Effector memory CD8-positive, alpha-beta T cell (primary cell): ENCODE measurements around the gene FNIP2.

ENCODE experiments used
- ATAC-seq: fragments of 150-1000 bp; cut with Tn5 transposase; replicated peaks from 2 replicates; pipeline ENCODE4 v1.10.0; 2021; ENCODE audit warnings: mild to moderate bottlenecking, moderate library complexity
- DNase-seq, 3 experiments: peaks; one replicate each; pipeline ENCODE4 v3.0.0; 2021
- H3K27ac Mint-ChIP-seq, 2 donors: one replicate each; pipeline ENCODE4 v1.8.0; 2022; ENCODE audit warnings: mild to moderate bottlenecking in 2 of 2, mixed read lengths in 2 of 2, moderate library complexity in 2 of 2
- H3K27me3 Mint-ChIP-seq, 2 donors: one replicate each; pipeline ENCODE4 v1.8.0; 2022; ENCODE audit warnings: mixed read lengths in 2 of 2
- H3K36me3 Mint-ChIP-seq: one replicate; pipeline ENCODE4 v1.8.0; 2022; ENCODE audit warnings: mild to moderate bottlenecking, moderate library complexity, mixed read lengths; ENCODE audit not compliant: insufficient read depth
- H3K4me1 Mint-ChIP-seq, 2 donors: one replicate each; pipeline ENCODE4 v1.8.0; 2022; ENCODE audit warnings: low read depth in 2 of 2, mixed read lengths in 2 of 2
- H3K4me3 Mint-ChIP-seq, 2 donors: one replicate each; pipeline ENCODE4 v1.8.0; 2022; ENCODE audit warnings: mild to moderate bottlenecking in 2 of 2, mixed read lengths in 2 of 2, moderate library complexity in 2 of 2
- H3K9me3 Mint-ChIP-seq, 2 donors: one replicate each; pipeline ENCODE4 v1.8.0; 2022; ENCODE audit warnings: mixed read lengths in 2 of 2

FNIP2 gene

DNA sequence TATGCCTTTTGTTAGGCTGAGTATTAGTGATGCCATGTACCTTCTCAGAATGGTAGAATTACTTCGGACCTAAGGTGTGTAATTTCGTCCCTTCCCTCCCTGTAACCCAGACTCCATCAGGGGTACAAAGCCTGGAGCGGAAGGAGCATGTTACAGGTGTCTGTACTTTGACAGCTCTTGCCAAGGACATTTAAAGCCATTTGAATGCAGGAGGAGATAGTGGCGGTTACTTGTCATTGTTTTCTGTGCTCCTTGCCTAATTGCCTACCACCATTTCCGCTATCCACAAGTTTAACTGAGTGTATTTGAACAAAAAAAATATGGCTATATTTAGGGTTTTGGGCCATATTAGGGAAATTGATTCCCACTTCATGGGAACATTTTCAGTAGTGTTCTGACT lies 1.8 kb downstream of the FNIP2 start:
- no peak overlapping the region for H3K4me3 Mint-ChIP-seq
- H3K36me3 Mint-ChIP-seq: peaks cover 6% of the 10 kb centered on the region
- H3K9me3 Mint-ChIP-seq: no peaks in the 10 kb centered on the region
- H3K27me3 Mint-ChIP-seq: no peaks in the 10 kb centered on the region
- DNase-seq (no peak), ATAC-seq (no peak)
- peaks cover 17 to 26% of the 10 kb centered on the region in 2 donors for H3K4me1 Mint-ChIP-seq
- H3K27ac Mint-ChIP-seq: no peak overlapping the region

GRCh38 chr4:158771776-158772175 lies 3.0 kb downstream of the FNIP2 start:
- H3K27ac Mint-ChIP-seq: no peak overlapping the region
- no peak for DNase-seq
- ATAC-seq: no peak
- H3K4me3 Mint-ChIP-seq: no peak overlapping the region
- H3K36me3 Mint-ChIP-seq: peaks cover 6% of the 10 kb centered on the region
- H3K9me3 Mint-ChIP-seq: no peaks in the 10 kb centered on the region
- no peaks in the 10 kb centered on the region for H3K27me3 Mint-ChIP-seq
- H3K4me1 Mint-ChIP-seq: peaks cover 17 to 26% of the 10 kb centered on the region in 2 donors

GRCh38 chr4:158775091-158775651 lies 6.3 kb downstream of the FNIP2 start:
- Mint-ChIP-seq H3K4me1 (peaks cover 16 to 23% of the 10 kb centered on the region in 2 donors), H3K27ac (no peak overlapping the region), H3K27me3 (no peaks in the 10 kb centered on the region), H3K9me3 (no peaks in the 10 kb centered on the region), H3K36me3 (no peaks in the 10 kb centered on the region), H3K4me3 (no peak overlapping the region)
- no peak for ATAC-seq
- DNase-seq: no peak

GRCh38 chr4:158776106-158776505 lies 7.3 kb downstream of the FNIP2 start:
- H3K4me1 Mint-ChIP-seq: peaks cover 16 to 18% of the 10 kb centered on the region in 2 donors
- no peaks in the 10 kb centered on the region for H3K9me3 Mint-ChIP-seq
- no peaks in the 10 kb centered on the region for H3K27me3 Mint-ChIP-seq
- no peak for ATAC-seq
- no peak overlapping the region for H3K4me3 Mint-ChIP-seq
- no peaks in the 10 kb centered on the region for H3K36me3 Mint-ChIP-seq
- DNase-seq: no peak
- H3K27ac Mint-ChIP-seq: no peak overlapping the region

DNA sequence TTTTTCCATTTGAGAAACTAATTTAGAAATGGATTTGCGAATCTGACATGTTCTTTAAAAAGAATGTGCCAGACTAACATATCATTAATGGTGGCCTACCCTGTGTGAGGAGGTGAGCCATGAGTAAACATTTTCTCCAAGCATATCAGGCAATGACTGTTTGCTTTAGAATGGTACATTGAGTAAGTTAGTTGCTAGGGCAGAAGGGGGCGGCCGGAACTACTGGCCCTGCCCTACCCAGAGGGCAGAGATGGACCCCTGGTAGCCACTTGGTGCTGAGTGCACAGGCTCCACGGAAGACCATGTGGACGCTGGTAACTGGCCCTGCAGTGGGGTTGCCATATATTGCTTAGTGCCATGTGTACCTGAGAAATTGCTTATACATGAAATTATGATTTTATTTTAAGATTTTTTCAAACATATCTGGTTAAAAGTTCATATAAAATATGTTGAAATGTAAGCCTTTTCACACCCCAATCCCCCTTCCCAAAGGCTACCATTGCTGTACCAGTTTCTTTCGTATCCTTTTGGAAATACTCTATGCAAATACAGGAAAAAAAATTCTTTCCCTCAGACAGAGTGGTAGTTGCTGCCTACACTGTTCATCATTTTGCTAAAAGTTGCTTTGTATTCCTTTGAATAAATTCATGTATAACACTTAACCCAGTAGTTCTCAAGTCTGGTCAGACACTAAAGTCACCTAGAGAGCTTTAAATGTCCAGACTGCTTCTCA lies 8.8 kb downstream of the FNIP2 start:
- Mint-ChIP-seq H3K9me3 (no peaks in the 10 kb centered on the region), H3K36me3 (no peaks in the 10 kb centered on the region), H3K27ac (peak overlapping the region; percentile 57 to 74), H3K4me3 (peak overlapping the region; percentile 51 to 61), H3K4me1 (peaks cover 15 to 16% of the 10 kb centered on the region in 2 donors), H3K27me3 (no peaks in the 10 kb centered on the region)
- ATAC-seq (peak; percentile 5), DNase-seq (no peak)

DNA sequence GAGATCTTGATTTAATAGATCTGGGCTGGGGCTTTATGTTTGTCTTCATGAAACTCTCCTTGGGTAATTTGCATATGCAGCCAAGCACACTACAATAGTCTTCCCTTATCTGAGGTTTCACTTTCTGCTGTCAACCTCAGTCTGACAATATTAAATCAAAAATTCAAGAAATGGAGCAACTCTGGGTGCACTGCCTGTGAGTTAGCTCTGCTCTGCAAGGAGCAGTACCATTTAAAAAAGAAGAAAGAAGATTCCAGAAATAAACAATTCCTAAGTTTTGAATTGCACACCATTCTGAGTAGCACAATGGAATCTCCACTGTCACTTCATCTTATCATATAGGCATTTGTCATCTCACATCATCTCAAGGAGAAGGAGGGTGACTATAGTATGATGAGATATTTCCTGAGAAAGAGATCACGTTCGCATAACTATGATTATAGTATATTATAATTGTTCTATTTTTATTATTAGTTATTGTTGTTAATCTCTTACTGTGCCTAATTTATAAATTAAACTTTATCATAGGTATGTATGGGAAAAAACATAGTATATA lies 9.4 kb downstream of the FNIP2 start:
- ATAC-seq: peak; percentile 81
- no peak for DNase-seq
- H3K27ac Mint-ChIP-seq: peak overlapping the region; percentile 57 to 74
- H3K4me3 Mint-ChIP-seq: peak overlapping the region; percentile 51 to 61
- peaks cover 17 to 19% of the 10 kb centered on the region in 2 donors for H3K4me1 Mint-ChIP-seq
- no peaks in the 10 kb centered on the region for H3K9me3 Mint-ChIP-seq
- H3K27me3 Mint-ChIP-seq: no peaks in the 10 kb centered on the region
- H3K36me3 Mint-ChIP-seq: no peaks in the 10 kb centered on the region

GRCh38 chr4:158778712-158779111 lies 9.9 kb downstream of the FNIP2 start:
- ATAC-seq (no peak), DNase-seq (no peak)
- no peak overlapping the region for H3K4me3 Mint-ChIP-seq
- peak overlapping the region in 1 of 2 donors; percentile 74 for H3K27ac Mint-ChIP-seq
- no peaks in the 10 kb centered on the region for H3K9me3 Mint-ChIP-seq
- peaks cover 19 to 22% of the 10 kb centered on the region in 2 donors for H3K4me1 Mint-ChIP-seq
- H3K27me3 Mint-ChIP-seq: no peaks in the 10 kb centered on the region
- H3K36me3 Mint-ChIP-seq: no peaks in the 10 kb centered on the region

DNA sequence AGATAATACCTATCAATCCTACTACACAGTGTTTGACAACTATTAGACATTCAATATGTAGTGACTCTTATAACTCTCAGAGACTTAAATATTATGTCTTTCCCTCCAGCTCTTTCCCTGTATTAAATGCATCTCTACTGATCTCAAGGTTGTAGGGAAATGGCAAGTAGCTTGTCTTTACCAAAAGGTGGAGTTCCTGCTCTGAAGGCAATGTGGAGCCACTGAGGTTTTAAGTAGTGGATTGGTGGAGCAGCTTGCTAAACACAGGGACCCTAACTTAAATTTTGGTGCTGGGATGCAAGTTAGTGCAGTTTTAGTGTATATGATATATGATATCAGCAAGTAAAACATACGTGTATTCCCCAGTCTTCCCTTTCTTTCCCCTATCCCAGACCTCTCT lies 13.1 kb downstream of the FNIP2 start:
- no peaks in the 10 kb centered on the region for H3K36me3 Mint-ChIP-seq
- no peaks in the 10 kb centered on the region for H3K27me3 Mint-ChIP-seq
- peaks cover 14 to 16% of the 10 kb centered on the region in 2 donors for H3K4me1 Mint-ChIP-seq
- H3K4me3 Mint-ChIP-seq: no peak overlapping the region
- H3K9me3 Mint-ChIP-seq: no peaks in the 10 kb centered on the region
- ATAC-seq (no peak), DNase-seq (no peak)
- no peak overlapping the region for H3K27ac Mint-ChIP-seq

- H3K27me3 Mint-ChIP-seq: no peaks in the 10 kb centered on the region
- H3K27ac Mint-ChIP-seq: no peak overlapping the region
- no peak for ATAC-seq
- DNase-seq: no peak
- no peaks in the 10 kb centered on the region for H3K9me3 Mint-ChIP-seq
- H3K4me1 Mint-ChIP-seq: peaks cover 14 to 16% of the 10 kb centered on the region in 2 donors
- H3K36me3 Mint-ChIP-seq: no peaks in the 10 kb centered on the region
- H3K4me3 Mint-ChIP-seq: no peak overlapping the region
Observed at GRCh38 chr4:158782551-158783360, 13.9 kb downstream of the FNIP2 start.

GRCh38 chr4:158783785-158784184 lies 15.0 kb downstream of the FNIP2 start:
- H3K4me1 Mint-ChIP-seq: peaks cover 9 to 12% of the 10 kb centered on the region in 2 donors
- H3K4me3 Mint-ChIP-seq: no peak overlapping the region
- no peaks in the 10 kb centered on the region for H3K27me3 Mint-ChIP-seq
- peak overlapping the region in 1 of 2 donors; percentile 44 for H3K27ac Mint-ChIP-seq
- no peaks in the 10 kb centered on the region for H3K9me3 Mint-ChIP-seq
- no peak for ATAC-seq
- no peaks in the 10 kb centered on the region for H3K36me3 Mint-ChIP-seq
- no peak for DNase-seq

DNA sequence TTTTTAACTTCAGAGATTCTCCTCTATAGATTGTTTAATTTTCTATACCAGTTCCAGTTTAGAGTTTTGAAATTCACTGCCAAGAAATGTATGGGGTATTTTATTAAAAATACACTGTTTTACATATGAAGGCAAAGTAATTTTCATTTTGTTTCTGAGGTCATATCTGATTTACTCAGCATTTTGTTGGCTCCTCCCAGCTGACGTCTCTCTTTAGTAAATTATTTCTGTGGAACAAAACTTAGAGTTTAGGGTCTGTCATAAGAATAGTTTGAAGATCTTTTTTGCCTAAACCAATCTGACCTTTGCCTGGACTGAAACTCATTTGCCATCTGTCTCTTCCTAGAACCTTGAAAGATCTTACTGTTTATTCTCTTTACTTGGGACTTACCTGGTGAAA lies 16.9 kb downstream of the FNIP2 start:
- H3K4me3 Mint-ChIP-seq: no peak overlapping the region
- DNase-seq: no peak
- H3K4me1 Mint-ChIP-seq: peaks cover 6 to 14% of the 10 kb centered on the region in 2 donors
- H3K9me3 Mint-ChIP-seq: no peaks in the 10 kb centered on the region
- H3K27ac Mint-ChIP-seq: peak overlapping the region in 1 of 2 donors; percentile 44
- no peak for ATAC-seq
- H3K36me3 Mint-ChIP-seq: no peaks in the 10 kb centered on the region
- no peaks in the 10 kb centered on the region for H3K27me3 Mint-ChIP-seq

- no peak for ATAC-seq
- H3K4me1 Mint-ChIP-seq: peaks cover 6 to 14% of the 10 kb centered on the region in 2 donors
- no peak overlapping the region for H3K27ac Mint-ChIP-seq
- no peak overlapping the region for H3K4me3 Mint-ChIP-seq
- no peaks in the 10 kb centered on the region for H3K9me3 Mint-ChIP-seq
- no peak for DNase-seq
- H3K36me3 Mint-ChIP-seq: no peaks in the 10 kb centered on the region
- H3K27me3 Mint-ChIP-seq: no peaks in the 10 kb centered on the region
Observed at GRCh38 chr4:158786121-158786601, 17.3 kb downstream of the FNIP2 start.

DNA sequence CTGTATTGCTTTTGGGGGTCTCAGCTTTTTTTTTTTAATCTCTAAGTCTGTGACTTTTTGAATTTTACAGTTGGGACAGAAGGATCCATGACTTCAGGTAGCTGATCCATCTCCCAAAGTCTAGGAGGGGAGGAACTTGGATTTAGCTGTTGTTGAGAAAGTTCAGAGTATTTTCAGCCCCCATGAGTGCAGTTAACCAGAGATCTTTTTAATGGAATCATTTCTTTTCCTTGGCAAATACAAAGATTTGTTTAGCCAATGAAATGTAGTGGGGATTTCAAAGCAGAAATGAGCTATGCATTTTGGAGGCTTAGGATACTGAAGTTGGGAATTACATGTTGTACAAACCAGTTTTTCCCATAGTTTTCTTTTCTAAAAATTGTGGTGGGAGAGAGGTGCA lies 18.1 kb downstream of the FNIP2 start:
- peaks cover 6 to 13% of the 10 kb centered on the region in 2 donors for H3K4me1 Mint-ChIP-seq
- no peak overlapping the region for H3K27ac Mint-ChIP-seq
- no peaks in the 10 kb centered on the region for H3K9me3 Mint-ChIP-seq
- H3K27me3 Mint-ChIP-seq: no peaks in the 10 kb centered on the region
- no peak for DNase-seq
- H3K4me3 Mint-ChIP-seq: no peak overlapping the region
- no peak for ATAC-seq
- no peaks in the 10 kb centered on the region for H3K36me3 Mint-ChIP-seq
